Upper lobe of left lung (tissue), 4 donors: Measurements from ENCODE around the gene AQP2.

ENCODE experiments used
- EP300 ChIP-seq, 4 donors: sonication (generic); formaldehyde crosslinking; IDR thresholded peaks; one replicate each; pipeline ENCODE4 v1.5.1; 2017; ENCODE audit warnings: antibody characterized with exemption in 4 of 4, control low read depth in 2 of 4
- POLR2AphosphoS5 ChIP-seq, 2 donors: sonication (generic); formaldehyde crosslinking; IDR thresholded peaks; one replicate each; pipeline ENCODE4 v1.5.1; 2017; ENCODE audit warnings: antibody characterized with exemption in 2 of 2
- TF ChIP-seq, protein P1 (sequence below), 6 experiments: fragments of 450-650 bp in 4 of 6; fragments of 200-600 bp in 2 of 6; sonication (generic) in 2 of 6; IDR thresholded peaks; one replicate each; pipeline ENCODE4 v1.5.1; 2016 to 2019; ENCODE audit warnings: antibody characterized with exemption in 6 of 6

DNA sequence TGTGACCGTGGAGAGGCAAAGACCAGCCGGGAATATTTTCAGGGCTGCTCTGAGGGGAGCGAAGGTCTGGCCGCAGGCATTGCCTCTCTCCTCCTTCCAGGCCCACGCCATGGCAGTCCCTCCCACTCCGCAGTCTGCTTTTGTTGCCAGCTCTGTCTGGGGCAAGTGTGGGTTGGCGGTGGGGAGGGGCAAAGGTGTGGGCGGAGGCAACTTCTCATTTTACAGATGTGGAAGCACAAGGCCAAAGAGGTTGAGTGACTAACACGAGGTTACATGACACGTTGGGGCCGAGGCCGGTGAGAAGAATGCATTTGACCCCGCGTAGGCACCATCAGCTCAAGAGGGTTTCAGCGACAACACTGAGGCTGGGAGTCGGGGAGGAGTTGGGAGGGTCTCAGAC, 40.7 kb upstream of the AQP2 start:
- TF ChIP-seq POLR2AphosphoS5 (IDR thresholded peaks at IDR 0.05): no peak
- TF ChIP-seq, protein P1, sequence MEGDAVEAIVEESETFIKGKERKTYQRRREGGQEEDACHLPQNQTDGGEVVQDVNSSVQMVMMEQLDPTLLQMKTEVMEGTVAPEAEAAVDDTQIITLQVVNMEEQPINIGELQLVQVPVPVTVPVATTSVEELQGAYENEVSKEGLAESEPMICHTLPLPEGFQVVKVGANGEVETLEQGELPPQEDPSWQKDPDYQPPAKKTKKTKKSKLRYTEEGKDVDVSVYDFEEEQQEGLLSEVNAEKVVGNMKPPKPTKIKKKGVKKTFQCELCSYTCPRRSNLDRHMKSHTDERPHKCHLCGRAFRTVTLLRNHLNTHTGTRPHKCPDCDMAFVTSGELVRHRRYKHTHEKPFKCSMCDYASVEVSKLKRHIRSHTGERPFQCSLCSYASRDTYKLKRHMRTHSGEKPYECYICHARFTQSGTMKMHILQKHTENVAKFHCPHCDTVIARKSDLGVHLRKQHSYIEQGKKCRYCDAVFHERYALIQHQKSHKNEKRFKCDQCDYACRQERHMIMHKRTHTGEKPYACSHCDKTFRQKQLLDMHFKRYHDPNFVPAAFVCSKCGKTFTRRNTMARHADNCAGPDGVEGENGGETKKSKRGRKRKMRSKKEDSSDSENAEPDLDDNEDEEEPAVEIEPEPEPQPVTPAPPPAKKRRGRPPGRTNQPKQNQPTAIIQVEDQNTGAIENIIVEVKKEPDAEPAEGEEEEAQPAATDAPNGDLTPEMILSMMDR (IDR thresholded peaks at IDR 0.05): no peak
- no peak for TF ChIP-seq EP300 (IDR thresholded peaks at IDR 0.05)
